Mammary epithelial cell (primary cell): ENCODE measurements around the gene DCN.
"Not testable (repeated sequence)": the region's sequence is repeated elsewhere in the genome, so short reads cannot be mapped to it uniquely, and the experiment has no call there.

ENCODE experiments used
- CTCF ChIP-seq, 2 donors: IDR thresholded peaks in 1 of 2; conservative IDR thresholded peaks in 1 of 2; 2 replicates each; pipeline ENCODE4 v1.5.1; 2011 to 2012; ENCODE audit warnings: inconsistent platforms in 2 of 2, low read length in 2 of 2, mild to moderate bottlenecking in 2 of 2, control low read depth in 1 of 2, low read depth in 1 of 2; ENCODE audit not compliant: insufficient read depth in 1 of 2; ENCODE audit errors: extremely low read depth in 1 of 2
- EZH2 ChIP-seq: IDR thresholded peaks from 2 replicates; pipeline ENCODE4 v1.6.1; 2012; ENCODE audit warnings: low read length, inconsistent platforms, borderline replicate concordance

GRCh38 chr12:91207301-91207700 is 24.7 kb upstream of the DCN start:
- not testable (repeated sequence) for TF ChIP-seq CTCF (conservative IDR thresholded peaks at IDR 0.05 in 1 of 2, IDR thresholded peaks at IDR 0.05 in 1 of 2; ENCODE audit: extremely low read depth in 1 of 2, insufficient read depth in 1 of 2, low read depth in 1 of 2, low read length in 2 of 2); EZH2
